Spleen (tissue), 7 donors: Measurements from ENCODE around the gene IL11RA.
A peak's percentile ranks its signal among the peaks of the same experiment; 100 is the strongest.

ENCODE experiments used
- CTCF ChIP-seq, 11 experiments: fragments of 200-600 bp in 7 of 11; fragments of 450-650 bp in 4 of 11; sonication (generic) in 4 of 11; IDR thresholded peaks in 8 of 11; conservative IDR thresholded peaks in 3 of 11; 1 replicate in 7 of 11; 2 replicates in 4 of 11; pipeline versions ENCODE4 v1.4.0 to v1.8.0; 2016 to 2021; ENCODE audit warnings: antibody characterized with exemption in 11 of 11, inconsistent platforms in 4 of 11, mild to moderate bottlenecking in 1 of 11
- POLR2A ChIP-seq, 3 donors: fragments of 450-650 bp; IDR thresholded peaks; one replicate each; pipeline ENCODE4 v1.5.1; 2017; ENCODE audit warnings: antibody characterized with exemption in 3 of 3, mild to moderate bottlenecking in 1 of 3
- POLR2AphosphoS5 ChIP-seq, 3 donors: sonication (generic); formaldehyde crosslinking; IDR thresholded peaks; one replicate each; pipeline ENCODE4 v1.5.1; 2017; ENCODE audit warnings: antibody characterized with exemption in 3 of 3
- donor health status: DM: no; HTN: no; CAD: no; lungs with moderate emphysema.
- donor health status: DM: no; HTN: no; CAD: no.
- donor health status: DM: no; HTN: no; CAD: no.

GRCh38 chr9:34620061-34620994 is 31.7 kb upstream of the IL11RA start, which contains the start of gene DCTN3:
- TF ChIP-seq CTCF (IDR thresholded peaks at IDR 0.05 in 8 of 11, conservative IDR thresholded peaks at IDR 0.05 in 3 of 11) (no peak), POLR2AphosphoS5 (IDR thresholded peaks at IDR 0.05) (peak; percentile 84 to 87 (median 87)), POLR2A (IDR thresholded peaks at IDR 0.05) (no peak)
